GM21825 (cell line): ENCODE measurements around the gene RER1.
A peak's percentile ranks its signal among the peaks of the same experiment; 100 is the strongest.

ENCODE experiments used
- ATAC-seq: cut with Tn5 transposase; IDR thresholded peaks from one replicate; pipeline ENCODE4 v1.9.1; 2021; ENCODE audit warnings: mild to moderate bottlenecking, moderate library complexity; ENCODE audit not compliant: unreplicated experiment

The RER1 gene

DNA sequence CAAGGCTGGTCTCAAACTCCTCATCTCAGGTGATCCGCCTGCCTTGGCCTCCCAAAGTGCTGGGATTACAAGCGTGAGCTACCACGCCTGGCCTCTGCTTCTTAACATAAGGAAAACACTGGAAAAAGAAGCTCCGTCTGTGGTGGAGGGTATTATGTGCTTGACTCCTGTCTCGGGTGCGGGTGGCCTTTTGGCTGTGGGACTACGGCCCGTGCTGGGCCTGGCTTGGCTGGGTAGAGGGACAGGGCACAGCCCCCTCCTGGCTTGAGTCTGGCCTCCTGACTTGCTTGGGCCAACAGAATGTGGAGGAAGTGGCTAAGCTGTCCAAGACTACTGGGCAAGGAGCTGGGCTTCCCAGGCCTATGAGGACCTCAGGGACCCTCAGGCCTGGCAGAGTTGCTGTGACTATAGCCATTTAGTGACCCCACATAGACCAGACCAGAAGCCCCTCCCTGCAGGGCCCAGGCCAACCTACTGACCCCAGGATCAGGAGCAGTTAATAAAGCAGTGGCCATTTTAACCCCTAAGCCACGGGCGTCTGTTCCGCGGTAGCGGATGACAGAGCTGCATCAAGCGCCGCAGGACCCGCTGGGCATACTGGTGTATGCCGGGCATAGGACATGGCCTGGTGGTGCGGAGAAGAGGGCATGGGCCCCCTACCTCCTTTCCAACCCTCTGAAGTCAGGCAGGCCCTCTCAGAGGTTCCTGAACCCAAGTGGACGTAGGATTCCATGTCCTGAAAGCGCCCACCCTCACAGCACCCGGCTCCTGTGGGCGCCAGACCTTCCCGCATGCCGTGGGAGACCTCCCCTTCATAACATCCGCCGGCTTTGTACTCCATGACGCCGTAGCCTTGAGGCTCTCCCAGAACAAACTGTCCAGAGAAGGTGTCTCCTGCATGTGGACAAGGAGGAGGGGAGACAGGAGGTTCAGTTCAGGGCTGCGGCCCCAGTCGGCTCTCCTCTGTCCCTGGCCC, 4.7 kb upstream of the RER1 start:
- no peak for ATAC-seq

DNA sequence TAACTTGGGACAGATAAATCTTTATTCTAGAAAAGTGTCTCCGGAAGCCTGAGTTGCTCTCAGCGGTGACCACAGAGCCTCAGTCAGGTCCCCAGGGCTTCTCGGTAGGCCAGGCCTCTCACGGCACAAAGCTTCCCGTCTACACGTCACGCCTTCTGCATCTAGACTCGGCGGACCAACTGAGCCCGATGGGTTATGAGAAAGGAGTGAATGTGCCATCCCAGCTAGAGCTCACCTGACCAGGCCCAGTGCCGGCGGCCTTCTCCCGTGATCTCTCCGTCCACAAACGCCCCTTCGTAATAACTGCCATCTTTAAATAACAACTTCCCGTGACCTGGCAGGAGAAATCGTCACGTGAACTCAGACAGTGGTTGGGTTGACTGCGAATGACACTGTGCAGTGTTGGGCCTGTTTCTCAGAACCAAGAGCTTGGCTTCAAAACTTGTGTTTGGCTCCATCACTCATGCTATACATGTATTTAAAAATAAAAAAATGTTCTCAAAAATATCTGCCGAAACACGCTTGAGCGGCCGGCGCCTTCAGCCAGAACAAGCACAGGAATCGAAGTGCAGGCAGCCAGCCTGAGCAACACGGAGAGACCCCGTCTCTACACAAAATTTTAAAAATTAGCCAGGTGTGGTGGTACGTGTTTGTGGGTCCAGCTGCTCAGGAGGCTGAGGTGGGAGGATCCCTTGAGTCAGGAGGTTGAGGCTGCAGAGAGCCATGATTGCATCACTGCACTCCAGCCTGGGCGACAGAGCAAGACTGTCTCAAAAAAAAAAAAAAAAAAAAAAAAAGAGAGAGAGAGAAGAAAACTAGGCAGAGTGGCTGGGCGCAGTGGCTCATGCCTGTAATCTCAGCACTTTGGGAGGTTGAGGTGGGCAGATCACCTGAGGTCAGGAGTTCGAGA, 3.4 kb upstream of the RER1 start:
- no peak for ATAC-seq

- ATAC-seq = no peak
Observed at GRCh38 chr1:2389644-2390043, 2.0 kb upstream of the RER1 start.

- ATAC-seq = peak; percentile 14
Observed at GRCh38 chr1:2391931-2392509, 379 bp downstream of the RER1 start.

DNA sequence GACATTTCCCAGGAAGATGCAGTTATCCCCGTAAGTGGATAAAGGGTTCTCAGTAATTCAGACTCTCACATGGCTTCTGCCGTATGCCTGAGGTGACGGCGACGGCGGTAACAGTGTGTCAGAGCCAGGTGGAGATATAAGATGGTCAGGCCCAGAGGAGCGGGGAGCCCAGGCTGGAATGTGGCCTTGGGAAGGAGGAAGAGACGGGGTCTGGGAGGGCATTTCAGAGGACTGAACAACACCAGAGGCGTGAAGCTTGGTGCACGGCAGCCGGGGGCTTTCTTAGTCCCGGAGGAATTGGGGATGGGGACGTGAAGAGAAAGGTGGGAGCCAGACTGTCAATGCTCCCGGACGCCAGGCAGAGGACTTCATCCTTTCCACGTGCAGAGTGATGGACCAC, 1.0 kb downstream of the RER1 start:
- no peak for ATAC-seq

- ATAC-seq = no peak
Observed at GRCh38 chr1:2393471-2393877, 1.8 kb downstream of the RER1 start.

- no peak for ATAC-seq
Observed at GRCh38 chr1:2394220-2394619, 2.6 kb downstream of the RER1 start.

- ATAC-seq = no peak
Observed at GRCh38 chr1:2394761-2395160, 3.1 kb downstream of the RER1 start.

DNA sequence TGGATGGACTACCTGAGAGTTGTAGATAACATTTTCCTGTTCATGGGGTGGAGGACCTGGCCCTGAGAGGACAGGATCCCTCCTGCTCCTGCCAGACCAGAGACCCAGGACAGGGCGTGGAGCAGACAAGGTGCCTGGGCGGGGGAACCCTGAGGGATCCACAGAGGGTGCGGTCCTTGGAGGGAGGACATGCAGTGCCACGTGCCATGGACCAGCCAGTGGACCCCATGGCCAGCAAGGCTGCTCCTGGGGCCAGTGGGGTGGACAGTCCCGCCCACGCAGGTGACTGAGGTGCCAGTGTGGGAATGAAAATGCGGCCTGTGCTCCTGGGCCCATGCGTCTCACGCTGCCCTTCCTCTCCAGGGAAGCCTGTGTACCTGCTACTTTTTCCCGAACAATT, 3.6 kb downstream of the RER1 start:
- ATAC-seq = no peak

- no peak for ATAC-seq
Observed at GRCh38 chr1:2396059-2396458, 4.4 kb downstream of the RER1 start.

DNA sequence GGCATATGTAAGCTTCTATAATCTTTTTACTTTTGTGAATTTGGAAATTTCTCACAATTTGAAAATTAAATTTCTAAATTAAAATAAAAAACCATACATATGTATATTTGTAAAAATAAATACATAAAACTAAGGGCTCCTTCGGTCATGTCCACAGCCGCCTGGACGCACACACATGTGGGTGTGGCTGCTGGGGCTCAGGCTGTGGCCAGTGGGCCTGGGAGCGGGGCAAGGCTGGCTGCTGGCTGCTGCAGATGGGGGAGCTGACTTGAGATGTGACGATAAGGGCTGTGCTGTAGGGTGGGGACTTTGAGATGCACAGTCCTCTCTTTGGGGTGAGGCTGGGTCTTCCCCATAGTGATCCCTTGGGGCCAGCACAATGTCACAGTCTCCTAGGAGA, 4.8 kb downstream of the RER1 start:
- no peak for ATAC-seq

DNA sequence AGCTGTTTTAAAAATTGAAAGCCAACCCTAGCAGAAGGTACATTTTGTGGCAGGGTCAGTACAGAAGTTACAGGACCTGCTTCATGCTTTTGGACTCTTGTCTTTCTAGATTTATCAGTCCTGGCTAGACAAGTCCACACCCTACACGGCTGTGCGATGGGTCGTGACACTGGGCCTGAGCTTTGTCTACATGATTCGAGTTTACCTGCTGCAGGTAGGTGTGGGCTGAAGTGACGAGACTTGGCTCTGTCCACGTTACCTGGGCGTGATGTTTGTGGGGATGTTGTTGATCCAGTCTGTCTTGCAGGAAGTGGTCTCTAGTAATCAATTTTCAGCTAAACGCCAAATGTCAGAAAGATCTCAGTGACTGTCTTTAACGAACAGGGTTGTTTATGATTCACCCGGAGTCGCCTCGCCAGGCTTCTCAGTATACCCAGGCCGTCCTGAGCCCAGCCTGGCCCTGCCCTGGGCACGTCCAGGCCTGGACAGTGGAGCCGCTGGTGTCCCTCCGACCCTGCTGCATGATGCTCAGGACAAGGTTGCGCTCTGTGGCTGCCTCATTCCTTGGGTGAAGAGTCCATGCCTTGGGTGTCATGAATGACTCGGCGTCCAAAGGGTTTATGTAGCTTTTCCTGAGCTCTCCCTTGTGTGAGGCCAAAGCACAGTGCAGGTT, 5.5 kb downstream of the RER1 start:
- no peak for ATAC-seq

- no peak for ATAC-seq
Observed at GRCh38 chr1:2398871-2399270, 7.2 kb downstream of the RER1 start.

DNA sequence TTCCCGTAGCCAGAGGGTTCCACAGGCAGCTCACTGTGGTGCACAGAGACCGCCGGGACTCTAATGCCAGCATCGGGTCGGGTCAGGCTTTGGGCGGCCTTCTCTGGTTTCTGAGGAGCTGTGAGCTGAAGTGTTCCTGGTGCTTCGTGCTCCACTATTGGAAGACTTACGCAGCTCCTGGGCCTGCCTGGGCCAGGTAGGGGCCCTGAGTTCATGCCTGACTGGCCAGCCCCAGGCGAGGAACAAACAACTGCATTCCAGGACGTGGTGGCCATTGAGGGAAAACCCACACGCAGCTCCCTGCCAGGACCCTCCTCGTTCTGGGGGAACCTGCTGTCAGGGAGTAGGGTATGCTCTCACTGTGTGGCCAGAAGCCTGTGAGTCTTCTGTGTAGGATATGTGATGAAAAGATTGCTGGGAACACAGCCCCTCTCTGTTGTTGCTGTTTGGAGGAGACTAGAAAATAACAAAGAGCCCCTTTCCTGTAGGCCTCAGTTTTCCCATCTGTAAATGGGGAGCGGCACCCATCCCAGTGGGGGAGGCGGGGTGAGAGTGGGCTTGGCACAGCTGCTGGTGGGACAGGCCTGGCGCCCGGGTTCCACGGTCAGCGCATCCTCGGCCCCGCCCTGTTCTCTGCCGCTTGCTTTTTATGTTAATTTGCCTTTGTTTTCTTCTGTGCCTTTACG, 8.4 kb downstream of the RER1 start:
- ATAC-seq = no peak

- ATAC-seq = no peak
Observed at GRCh38 chr1:2400576-2400909, 8.9 kb downstream of the RER1 start.

- ATAC-seq = no peak
Observed at GRCh38 chr1:2400950-2401649, 9.5 kb downstream of the RER1 start.

- no peak for ATAC-seq
Observed at GRCh38 chr1:2402420-2402819, 10.8 kb downstream of the RER1 start.

GRCh38 chr1:2403273-2403672, 11.6 kb downstream of the RER1 start:
- ATAC-seq = no peak

- no peak for ATAC-seq
Observed at GRCh38 chr1:2404142-2404889, 12.7 kb downstream of the RER1 start.
